Measurements from ENCODE around the gene SUSD6. TPM values are rescaled to one million over a fixed set of nuclear protein-coding genes. Genes with fewer than 3 reads are reported as not detected.

Gene SUSD6
- total RNA-seq, 1 experiment from 2014 or later, result 3.7 TPM

- Mint-ChIP-seq H3K4me1 (peaks cover 12% of the 10 kb centered on the region in 2 experiments), H3K9me3 (no peaks in the 10 kb centered on the region), H3K36me3 (ENCODE audit: insufficient read depth in 1 of 3, low read depth in 3 of 3) (no peaks in the 10 kb centered on the region), H3K4me3 (no peak overlapping the region), H3K27ac (no peak overlapping the region), H3K27me3 (ENCODE audit: low read depth) (no peaks in the 10 kb centered on the region)
- H4K5ac ChIP-seq (ENCODE audit: insufficient read length, low read depth, low read length), result no peak overlapping the region
- H4K8ac ChIP-seq (replicated peaks; ENCODE audit: insufficient read length, low read depth, low read length), result no peak overlapping the region
- no peaks in the 10 kb centered on the region for H4K20me1 ChIP-seq (ENCODE audit: control insufficient read depth, insufficient read depth, insufficient read length)
- no peak for DNase-seq
- H2BK5ac ChIP-seq (ENCODE audit: insufficient read length, low read length), result no peak overlapping the region
- H3K79me1 ChIP-seq (ENCODE audit: insufficient read depth, low read depth, low read length, poor library complexity, severe bottlenecking), result no peaks in the 10 kb centered on the region
- H3K9ac ChIP-seq (ENCODE audit: extremely low read depth, insufficient read length, low read length), result no peak overlapping the region
- no peak overlapping the region for H3K4ac ChIP-seq (ENCODE audit: low read depth, low read length)
- H2BK20ac ChIP-seq (ENCODE audit: low read depth, low read length, poor library complexity, severe bottlenecking), result no peak overlapping the region
- no peak overlapping the region for H3K14ac ChIP-seq (ENCODE audit: insufficient read depth, low read length)
- H2BK12ac ChIP-seq (ENCODE audit: insufficient read length, low read depth, low read length), result no peak overlapping the region
- H3K27ac ChIP-seq (ENCODE audit: insufficient read length, low read depth, low read length), result no peak overlapping the region
- H3K18ac ChIP-seq (ENCODE audit: insufficient read length, low read depth, low read length), result no peak overlapping the region
- H2AFZ ChIP-seq (ENCODE audit: low read length), result no peak overlapping the region
- H3K4me2 ChIP-seq (ENCODE audit: insufficient read depth, insufficient read length, low read length), result no peak overlapping the region
- no peak overlapping the region for H3T11ph ChIP-seq (ENCODE audit: low read length)
- H3K23ac ChIP-seq (ENCODE audit: insufficient read length, low read depth, low read length), result no peak overlapping the region
- H3K56ac ChIP-seq (ENCODE audit: insufficient read length, low read depth, low read length), result no peak overlapping the region
- H3K23me2 ChIP-seq (ENCODE audit: insufficient read length, low read depth, low read length, poor library complexity, severe bottlenecking), result no peaks in the 10 kb centered on the region
- H2BK120ac ChIP-seq (ENCODE audit: low read depth, low read length, poor library complexity, severe bottlenecking), result no peak overlapping the region
- TF ChIP-seq CTCF (conservative IDR thresholded peaks at IDR 0.05), result no peak
- no peaks in the 10 kb centered on the region for H3K4me1 ChIP-seq (ENCODE audit: insufficient read depth, low read length)
- no peak overlapping the region for H2BK15ac ChIP-seq (ENCODE audit: low read depth, low read length)
- H4K91ac ChIP-seq (ENCODE audit: insufficient read length, low read depth, low read length), result no peak overlapping the region
- no peaks in the 10 kb centered on the region for H3K9me3 ChIP-seq (ENCODE audit: control insufficient read depth, low read depth, low read length)
- WGBS (ENCODE audit: extremely low coverage, insufficient read length, low lambda C conversion rate), result no CpG with 5 or more reads among the region's 4 CpGs
- no peak overlapping the region for H2AK5ac ChIP-seq (ENCODE audit: insufficient read length, low read length)
- no peaks in the 10 kb centered on the region for H3K27me3 ChIP-seq (ENCODE audit: insufficient read depth, low read length)
- H3K79me2 ChIP-seq (ENCODE audit: insufficient read depth, low read length), result no peaks in the 10 kb centered on the region
Measured at GRCh38 chr14:69682136-69682535, 70.7 kb downstream of the SUSD6 start.
